CD14-positive monocyte (primary cell): ENCODE data around the gene CNEP1R1. TPM values are rescaled to one million over a fixed set of nuclear protein-coding genes. Genes with fewer than 3 reads are reported as not detected.

Experiments
- DNase-seq, 3 donors: peaks; one replicate each; pipeline ENCODE4 v3.0.0-alpha.2; 2011 to 2022
- H2AFZ ChIP-seq: 2 replicates; pipeline ENCODE4 v1.6.0; 2012; ENCODE audit warnings: mild to moderate bottlenecking, low read depth, low read length, inconsistent platforms; ENCODE audit not compliant: insufficient read depth, poor library complexity, severe bottlenecking
- H3K27ac ChIP-seq, 2 donors: 1 replicate in 1 of 2; 2 replicates in 1 of 2; pipeline ENCODE4 v1.5.1; 2012 to 2013; ENCODE audit warnings: low read length in 2 of 2, control low read depth in 1 of 2, inconsistent platforms in 1 of 2, low read depth in 1 of 2, mild to moderate bottlenecking in 1 of 2
- H3K27me3 ChIP-seq, 2 donors: one replicate each; pipeline versions ENCODE4 v1.6.0 to v1.6.1; 2011 to 2013; ENCODE audit warnings: low read length in 2 of 2; ENCODE audit not compliant: control insufficient read depth in 2 of 2, insufficient read depth in 2 of 2
- H3K36me3 ChIP-seq, 2 donors: replicated peaks in 1 of 2; 1 replicate in 1 of 2; 2 replicates in 1 of 2; pipeline versions ENCODE4 v1.5.1 to v1.6.1; 2012 to 2013; ENCODE audit warnings: low read length in 2 of 2, control low read depth in 1 of 2, inconsistent platforms in 1 of 2, mild to moderate bottlenecking in 1 of 2; ENCODE audit not compliant: insufficient read depth in 2 of 2, control insufficient read depth in 1 of 2
- H3K4me1 ChIP-seq, 2 donors: 1 replicate in 1 of 2; 2 replicates in 1 of 2; pipeline versions ENCODE4 v1.5.1 to v1.6.1; 2012 to 2013; ENCODE audit warnings: low read length in 2 of 2, control low read depth in 1 of 2, inconsistent platforms in 1 of 2, mild to moderate bottlenecking in 1 of 2, moderate library complexity in 1 of 2; ENCODE audit not compliant: insufficient read depth in 2 of 2, control insufficient read depth in 1 of 2
- H3K4me2 ChIP-seq: replicated peaks from 2 replicates; pipeline ENCODE3; 2012; ENCODE audit warnings: low read length, moderate library complexity, mild to moderate bottlenecking; ENCODE audit not compliant: poor library complexity, severe bottlenecking; ENCODE audit errors: extremely low read depth
- H3K4me3 ChIP-seq, 3 experiments: fragments of 200-600 bp in 1 of 3; sonication (generic) in 1 of 3; replicated peaks in 1 of 3; 1 replicate in 2 of 3; 2 replicates in 1 of 3; pipeline ENCODE4 v1.5.1; 2011 to 2013; ENCODE audit warnings: low read length in 3 of 3, mild to moderate bottlenecking in 3 of 3, control low read depth in 2 of 3, low read depth in 2 of 3, inconsistent platforms in 1 of 3, moderate library complexity in 1 of 3
- H3K79me2 ChIP-seq: 2 replicates; pipeline ENCODE4 v1.6.0; 2012; ENCODE audit warnings: mild to moderate bottlenecking, control low read depth, inconsistent platforms, low read length, moderate library complexity; ENCODE audit not compliant: insufficient read depth
- H3K9ac ChIP-seq: 2 replicates; pipeline ENCODE4 v1.6.0; 2017; ENCODE audit warnings: low read length, mild to moderate bottlenecking; ENCODE audit not compliant: insufficient read depth, poor library complexity, severe bottlenecking
- H3K9me3 ChIP-seq, 2 donors: replicated peaks in 1 of 2; 1 replicate in 1 of 2; 2 replicates in 1 of 2; pipeline versions ENCODE4 v1.5.1 to v1.6.1; 2012 to 2013; ENCODE audit warnings: low read length in 2 of 2, control low read depth in 1 of 2; ENCODE audit not compliant: control insufficient read depth in 1 of 2, insufficient read depth in 1 of 2
- H4K20me1 ChIP-seq: 2 replicates; pipeline ENCODE4 v1.6.0; 2012; ENCODE audit warnings: mild to moderate bottlenecking, low read length, control low read depth, moderate library complexity; ENCODE audit not compliant: insufficient read depth
- H3K27ac Mint-ChIP-seq, 7 donors: one replicate each; pipeline ENCODE4 v1.8.0; 2020; ENCODE audit warnings: mild to moderate bottlenecking in 7 of 7, mixed read lengths in 7 of 7, moderate library complexity in 6 of 7, inconsistent platforms in 2 of 7
- H3K27me3 Mint-ChIP-seq, 3 donors: one replicate each; pipeline ENCODE4 v1.8.0; 2021 to 2022; ENCODE audit warnings: low read depth in 3 of 3, mild to moderate bottlenecking in 3 of 3, mixed read lengths in 3 of 3, moderate library complexity in 3 of 3, inconsistent platforms in 1 of 3
- H3K36me3 Mint-ChIP-seq, 2 donors: one replicate each; pipeline ENCODE4 v1.8.0; 2020; ENCODE audit warnings: mixed read lengths in 2 of 2, inconsistent platforms in 1 of 2, mild to moderate bottlenecking in 1 of 2
- H3K4me1 Mint-ChIP-seq: one replicate; pipeline ENCODE4 v1.8.0; 2020; ENCODE audit warnings: mild to moderate bottlenecking, mixed read lengths
- H3K4me3 Mint-ChIP-seq, 2 donors: one replicate each; pipeline ENCODE4 v1.8.0; 2020; ENCODE audit warnings: mild to moderate bottlenecking in 2 of 2, mixed read lengths in 2 of 2, moderate library complexity in 1 of 2
- H3K9me3 Mint-ChIP-seq, 7 donors: one replicate each; pipeline ENCODE4 v1.8.0; 2020 to 2022; ENCODE audit warnings: mixed read lengths in 7 of 7, mild to moderate bottlenecking in 6 of 7, moderate library complexity in 6 of 7, inconsistent platforms in 2 of 7
- CTCF ChIP-seq: fragments of 200-600 bp; IDR thresholded peaks from one replicate; pipeline ENCODE4 v1.8.0; 2022; ENCODE audit warnings: antibody characterized with exemption, mild to moderate bottlenecking
- WGBS: methylation state at CpG from one replicate; pipeline ENCODE4 v1.1.5; 2013; ENCODE audit warnings: missing lambda C conversion rate; ENCODE audit not compliant: insufficient coverage; 5-methylcytosine and 5-hydroxymethylcytosine counted together
- intact Hi-C, 2 donors: fragments of 100-400 bp; cut with micrococcal nuclease; formaldehyde crosslinking; loops; one replicate each; pipeline versions ENCODE4 v1.15.0 to v1.15.1; 2023
- polyA plus RNA-seq, 3 donors: library from polyadenylated mRNA; depleted of rRNA in 1 of 3; unstranded in 2 of 3; stranded (reverse) in 1 of 3; fragments of 300-500 nt in 2 of 3; fragments of >200 nt in 1 of 3; fragmentation: Illumina TruSeq in 2 of 3; gene quantifications; 1 replicate in 2 of 3; 2 replicates in 1 of 3; pipeline ENCODE4 v1.2.3, GENCODE V29; 2012 to 2021

CNEP1R1 gene
- polyA plus RNA-seq, 3 donors = 13.7 to 49.6 (median 19.3) TPM

- no CpG with 5 or more reads among the region's 3 CpGs for WGBS
- Histone ChIP-seq H3K36me3 (peaks cover 36 to 53% of the 10 kb centered on the region in 2 donors), H2AFZ (no peak overlapping the region), H3K9ac (no peak overlapping the region), H3K79me2 (peaks cover 30% of the 10 kb centered on the region), H3K27me3 (no peaks in the 10 kb centered on the region), H4K20me1 (peaks cover 1% of the 10 kb centered on the region), H3K27ac (peak overlapping the region in 1 of 2 donors; percentile 78), H3K4me3 (no peak overlapping the region), H3K9me3 (no peaks in the 10 kb centered on the region), H3K4me2 (no peak overlapping the region), H3K4me1 (peaks cover 44 to 48% of the 10 kb centered on the region in 2 donors)
- Mint-ChIP-seq H3K4me3 (no peak overlapping the region), H3K4me1 (peaks cover 40% of the 10 kb centered on the region), H3K36me3 (peaks cover 41 to 54% of the 10 kb centered on the region in 2 donors), H3K27me3 (no peaks in the 10 kb centered on the region), H3K9me3 (no peaks in the 10 kb centered on the region), H3K27ac (peak overlapping the region in 6 of 7 donors; percentile 46 to 64 (median 55))
- intact Hi-C loops = loop anchor here in 1 of 2 donors (10.0 kb wide), 1 partner anchor 228 kb away; the partner anchor contains the start of gene ADCY7
- TF ChIP-seq CTCF = no peak
- DNase-seq = no peak
These were observed 11.4 kb downstream of the CNEP1R1 start for GRCh38 chr16:50036426-50036825.

GRCh38 chr16:50037662-50038220 is 12.7 kb downstream of the CNEP1R1 start:
- no peak for TF ChIP-seq CTCF
- Histone ChIP-seq H3K9ac (peak overlapping the region; percentile 19), H2AFZ (peak overlapping the region; percentile 49), H3K4me1 (peaks cover 44 to 48% of the 10 kb centered on the region in 2 donors), H3K36me3 (peaks cover 26 to 39% of the 10 kb centered on the region in 2 donors), H3K4me3 (peak overlapping the region in 2 of 3 experiments; percentile 9 to 62), H3K79me2 (peaks cover 18% of the 10 kb centered on the region), H3K9me3 (no peaks in the 10 kb centered on the region), H4K20me1 (no peaks in the 10 kb centered on the region), H3K27me3 (no peaks in the 10 kb centered on the region), H3K27ac (peak overlapping the region in 1 of 2 donors; percentile 78), H3K4me2 (peak overlapping the region; percentile 70)
- H3K27ac Mint-ChIP-seq = peak overlapping the region; percentile 93 to 99 (median 97)
- peak; percentile 61 to 90 (median 69) for DNase-seq
- peaks cover 30 to 40% of the 10 kb centered on the region in 2 donors for H3K36me3 Mint-ChIP-seq
- peaks cover 40% of the 10 kb centered on the region for H3K4me1 Mint-ChIP-seq
- peak overlapping the region in 1 of 2 donors; percentile 83 for H3K4me3 Mint-ChIP-seq
- no peaks in the 10 kb centered on the region for H3K9me3 Mint-ChIP-seq
- no peaks in the 10 kb centered on the region for H3K27me3 Mint-ChIP-seq
- WGBS = no CpG with 5 or more reads among the region's 2 CpGs
- intact Hi-C loops = loop anchor here in 1 of 2 donors (1.0 to 10.0 kb wide), 2 partner anchors 12 to 227 kb away; partner anchors contain the start of genes ADCY7 and CNEP1R1
